B cell (primary cell): Measurements from ENCODE around the gene TMEM79. TPM values are rescaled to one million over a fixed set of nuclear protein-coding genes. Genes with fewer than 3 reads are reported as not detected.

Source experiments
- ATAC-seq: fragments of 200-7000 bp; cut with Tn5 transposase; one replicate; pipeline ENCODE4 v1.10.0; 2021; ENCODE audit warnings: low read depth, mild to moderate bottlenecking, moderate number of reproducible peaks, moderate library complexity
- CTCF ChIA-PET: fragments of 350-600 bp; sonication (Branson Sonifier 250); formaldehyde crosslinking; loops from one replicate; lab custom pipeline; 2021; ENCODE audit warnings: antibody characterized with exemption, inconsistent platforms; lab: Charles Lee
- POLR2A ChIA-PET: fragments of 350-600 bp; sonication (Branson Sonifier 250); formaldehyde crosslinking; loops from one replicate; lab custom pipeline; 2021; ENCODE audit warnings: antibody characterized with exemption; lab: Charles Lee
- DNase-seq: peaks from one replicate; pipeline ENCODE4 v3.0.0; 2013
- H2AFZ ChIP-seq: 2 replicates; pipeline ENCODE4 v1.6.1; 2012; ENCODE audit warnings: mild to moderate bottlenecking, low read depth, low read length; ENCODE audit not compliant: insufficient read depth, poor library complexity, severe bottlenecking
- H3K27ac ChIP-seq, 2 donors: 1 replicate in 1 of 2; 2 replicates in 1 of 2; pipeline ENCODE4 v1.5.1; 2012 to 2013; ENCODE audit warnings: low read length in 2 of 2, mild to moderate bottlenecking in 2 of 2, moderate library complexity in 1 of 2
- H3K27me3 ChIP-seq, 4 experiments: fragments of 200-600 bp in 1 of 4; sonication (generic) in 1 of 4; replicated peaks in 1 of 4; 1 replicate in 2 of 4; 2 replicates in 2 of 4; pipeline versions ENCODE4 v1.6.1 to v1.7.0; 2013 to 2016; ENCODE audit warnings: low read length in 3 of 4, mild to moderate bottlenecking in 2 of 4, mixed read lengths in 1 of 4, moderate library complexity in 1 of 4; ENCODE audit not compliant: insufficient read depth in 4 of 4, control insufficient read depth in 3 of 4; ENCODE audit errors: control extremely low read depth in 1 of 4
- H3K36me3 ChIP-seq, 2 experiments: replicated peaks in 1 of 2; 1 replicate in 1 of 2; 2 replicates in 1 of 2; pipeline versions ENCODE4 v1.6.1 to v1.7.1; 2013; ENCODE audit warnings: low read length in 1 of 2; ENCODE audit not compliant: insufficient read depth in 2 of 2, control insufficient read depth in 1 of 2; ENCODE audit errors: control extremely low read depth in 1 of 2, extremely low read depth in 1 of 2
- H3K4me1 ChIP-seq, 2 donors: fragments of 200-600 bp in 1 of 2; sonication (generic) in 1 of 2; 1 replicate in 1 of 2; 2 replicates in 1 of 2; pipeline versions ENCODE4 v1.5.1 to v1.6.1; 2013 to 2017; ENCODE audit warnings: low read length in 2 of 2; ENCODE audit not compliant: control insufficient read depth in 2 of 2, insufficient read depth in 2 of 2
- H3K4me2 ChIP-seq: replicated peaks from 2 replicates; pipeline ENCODE3; 2012; ENCODE audit warnings: mild to moderate bottlenecking, low read depth, low read length; ENCODE audit not compliant: poor library complexity, severe bottlenecking
- H3K4me3 ChIP-seq, 5 experiments: fragments of 200-600 bp in 1 of 5; sonication (generic) in 1 of 5; 1 replicate in 3 of 5; 2 replicates in 2 of 5; pipeline versions ENCODE4 v1.5.1 to v1.7.0; 2011 to 2016; ENCODE audit warnings: low read length in 4 of 5, mild to moderate bottlenecking in 4 of 5, low read depth in 2 of 5, control low read depth in 1 of 5, moderate library complexity in 1 of 5; ENCODE audit not compliant: insufficient read depth in 1 of 5; ENCODE audit errors: control extremely low read depth in 1 of 5, extremely low read depth in 1 of 5
- H3K79me2 ChIP-seq: fragments of 200-600 bp; sonication (generic); one replicate; pipeline ENCODE4 v1.6.0; 2016; ENCODE audit warnings: low read length; ENCODE audit not compliant: control insufficient read depth, insufficient read depth
- H3K9ac ChIP-seq: fragments of 200-600 bp; sonication (generic); 2 replicates; pipeline ENCODE4 v1.6.1; 2017; ENCODE audit warnings: mild to moderate bottlenecking, low read length, moderate library complexity
- H3K9me3 ChIP-seq, 3 donors: one replicate each; pipeline versions ENCODE4 v1.6.1 to v1.7.1; 2013; ENCODE audit warnings: low read length in 2 of 3; ENCODE audit not compliant: control insufficient read depth in 2 of 3, insufficient read depth in 1 of 3; ENCODE audit errors: control extremely low read depth in 1 of 3
- H4K20me1 ChIP-seq: 2 replicates; pipeline ENCODE4 v1.6.0; 2012; ENCODE audit warnings: mild to moderate bottlenecking, low read length; ENCODE audit not compliant: insufficient read depth, control insufficient read depth, poor library complexity, severe bottlenecking
- H3K27ac Mint-ChIP-seq: one replicate; pipeline ENCODE4 v1.8.0; 2021; ENCODE audit warnings: mixed read lengths
- H3K27me3 Mint-ChIP-seq: one replicate; pipeline ENCODE4 v1.8.0; 2021; ENCODE audit warnings: mixed read lengths
- H3K4me1 Mint-ChIP-seq: one replicate; pipeline ENCODE4 v1.8.0; 2021; ENCODE audit warnings: mixed read lengths
- H3K4me3 Mint-ChIP-seq: one replicate; pipeline ENCODE4 v1.8.0; 2021; ENCODE audit warnings: mixed read lengths
- H3K9me3 Mint-ChIP-seq: one replicate; pipeline ENCODE4 v1.8.0; 2022; ENCODE audit warnings: mixed read lengths; ENCODE audit not compliant: insufficient read depth
- CTCF ChIP-seq: fragments of 200-600 bp; IDR thresholded peaks from one replicate; pipeline ENCODE4 v1.8.0; 2022; ENCODE audit warnings: antibody characterized with exemption, mild to moderate bottlenecking
- EZH2 ChIP-seq: IDR thresholded peaks from 2 replicates; pipeline ENCODE4 v1.6.1; 2012; ENCODE audit warnings: borderline replicate concordance, low read depth, mild to moderate bottlenecking, moderate library complexity, low read length; ENCODE audit not compliant: insufficient read depth, poor library complexity, severe bottlenecking
- WGBS: methylation state at CpG from one replicate; pipeline ENCODE4 v1.1.5; 2013; ENCODE audit warnings: missing lambda C conversion rate; ENCODE audit not compliant: insufficient coverage; 5-methylcytosine and 5-hydroxymethylcytosine counted together
- intact Hi-C: fragments of 100-400 bp; cut with micrococcal nuclease; formaldehyde crosslinking; loops from one replicate; pipeline ENCODE4 v1.10.0; 2022
- polyA plus RNA-seq: library from polyadenylated mRNA; depleted of rRNA; stranded (reverse); fragments of >200 nt; gene quantifications from 2 replicates; pipeline ENCODE4 v1.2.3, GENCODE V29; 2012
- total RNA-seq, 2 donors: library from RNA; stranded (reverse); fragments of 120-200 nt in 1 of 2; gene quantifications; 1 replicate in 1 of 2; 2 replicates in 1 of 2; pipeline versions ENCODE4 v1.2.3 to v1.2.4, GENCODE V29; 2013 to 2022

Gene TMEM79
- total and polyA plus RNA-seq, 2 donors (not counting 1 experiment from before 2014, with no cell fraction given): 11.5 to 19.1 TPM

- ChIA-PET CTCF (interaction anchor here (1.4 kb wide), 1 partner anchor 102 kb away, joined by 3 read pairs; no protein-coding TSS in a partner anchor), POLR2A (no interaction called here)
- DNase-seq (no peak), ATAC-seq (no peak)
- no peak within 1 kb of the TSS for H3K4me3 ChIP-seq
- no peaks in the 10 kb centered on the region for H4K20me1 ChIP-seq
- Mint-ChIP-seq H3K4me1 (peaks cover 18% of the 10 kb centered on the region), H3K9me3 (no peaks in the 10 kb centered on the region), H3K27ac (no peak within 1 kb of the TSS), H3K27me3 (peaks cover 7% of the 10 kb centered on the region), H3K4me3 (peak within 1 kb of the TSS; percentile 6)
- WGBS: 90% methylated on average over 14 of the region's 16 CpGs
- intact Hi-C loops: no loop called here
- H3K4me1 ChIP-seq: peaks cover 14 to 15% of the 10 kb centered on the region in 2 donors
- H3K4me2 ChIP-seq: no peak within 1 kb of the TSS
- TF ChIP-seq EZH2 (no peak), CTCF (no peak)
- H3K27ac ChIP-seq: no peak within 1 kb of the TSS
- H2AFZ ChIP-seq: no peak within 1 kb of the TSS
- no peaks in the 10 kb centered on the region for H3K79me2 ChIP-seq
- H3K9ac ChIP-seq: no peak within 1 kb of the TSS
- peaks cover 0 to 3% (median 0%) of the 10 kb centered on the region in 3 donors for H3K9me3 ChIP-seq
- H3K36me3 ChIP-seq: peaks cover 0 to 27% of the 10 kb centered on the region in 2 experiments
- H3K27me3 ChIP-seq: peaks cover 0 to 12% (median 0%) of the 10 kb centered on the region in 4 experiments
Measured at GRCh38 chr1:156247460-156248322, 36.4 kb upstream of the TMEM79 start, which contains the start of gene PAQR6. PAQR6 (minus strand) TSS chr1:156248056; CDS start chr1:156246731, 1,325 bp downstream.

- peaks cover under 1 to 33% of the 10 kb centered on the region in 2 experiments for H3K36me3 ChIP-seq
- H3K4me3 ChIP-seq: no peak overlapping the region
- H3K27ac Mint-ChIP-seq: no peak overlapping the region
- no CpG with 5 or more reads among the region's 4 CpGs for WGBS
- intact Hi-C loops: no loop called here
- H3K4me2 ChIP-seq: no peak overlapping the region
- ATAC-seq (no peak), DNase-seq (no peak)
- peaks cover 0 to 3% (median 0%) of the 10 kb centered on the region in 3 donors for H3K9me3 ChIP-seq
- H3K27me3 Mint-ChIP-seq: peaks cover 7% of the 10 kb centered on the region
- no peaks in the 10 kb centered on the region for H3K9me3 Mint-ChIP-seq
- no peak overlapping the region for H2AFZ ChIP-seq
- no peaks in the 10 kb centered on the region for H4K20me1 ChIP-seq
- peaks cover 18% of the 10 kb centered on the region for H3K4me1 Mint-ChIP-seq
- H3K4me3 Mint-ChIP-seq: peak overlapping the region; percentile 6
- H3K27ac ChIP-seq: no peak overlapping the region
- CTCF ChIA-PET: interaction anchor here (1.4 kb wide), 1 partner anchor 102 kb away, joined by 3 read pairs; no protein-coding TSS in a partner anchor
- no peaks in the 10 kb centered on the region for H3K79me2 ChIP-seq
- no peak for TF ChIP-seq CTCF
- no peak for TF ChIP-seq EZH2
- POLR2A ChIA-PET: no interaction called here
- H3K27me3 ChIP-seq: peaks cover 0 to 12% (median 0%) of the 10 kb centered on the region in 4 experiments
- H3K9ac ChIP-seq: no peak overlapping the region
- H3K4me1 ChIP-seq: peaks cover 14 to 15% of the 10 kb centered on the region in 2 donors
Measured at GRCh38 chr1:156248323-156248683, 35.8 kb upstream of the TMEM79 start.
